Cerebellar nuclear complex (tissue), 1 donor: Measurements from ENCODE around the gene OPCML.
A peak's percentile ranks its signal among the peaks of the same experiment; 100 is the strongest.

Experiments
- DNase-seq, 2 experiments: peaks; one replicate each; lab custom pipeline; 2025; lab: John Stamatoyannopoulos, UW

Gene OPCML

GRCh38 chr11:133175103-133175502, 357.2 kb downstream of the OPCML start:
- no peak for DNase-seq

- DNase-seq = no peak
These were observed 358.4 kb downstream of the OPCML start for GRCh38 chr11:133173810-133174412.

- DNase-seq = no peak
These were observed 360.0 kb downstream of the OPCML start for GRCh38 chr11:133172349-133172748.

- no peak for DNase-seq
These were observed 360.9 kb downstream of the OPCML start for GRCh38 chr11:133171374-133171773.

GRCh38 chr11:133168016-133168415, 364.3 kb downstream of the OPCML start:
- no peak for DNase-seq

GRCh38 chr11:133166662-133167061, 365.6 kb downstream of the OPCML start:
- no peak for DNase-seq

- peak in 1 of 2 experiments; percentile 56 for DNase-seq
These were observed 367.3 kb downstream of the OPCML start for GRCh38 chr11:133164986-133165385.

GRCh38 chr11:133163463-133164419, 368.6 kb downstream of the OPCML start:
- peak in 1 of 2 experiments; percentile 35 for DNase-seq

- no peak for DNase-seq
These were observed 370.1 kb downstream of the OPCML start for GRCh38 chr11:133162227-133162626.

- DNase-seq = no peak
These were observed 371.5 kb downstream of the OPCML start for GRCh38 chr11:133160754-133161153.

GRCh38 chr11:133156986-133157745, 375.1 kb downstream of the OPCML start:
- no peak for DNase-seq

GRCh38 chr11:133154781-133155180, 377.5 kb downstream of the OPCML start:
- no peak for DNase-seq

GRCh38 chr11:133154076-133154475, 378.2 kb downstream of the OPCML start:
- DNase-seq = no peak

- DNase-seq = no peak
These were observed 379.3 kb downstream of the OPCML start for GRCh38 chr11:133153031-133153430.

GRCh38 chr11:133149698-133150097, 382.6 kb downstream of the OPCML start:
- DNase-seq = no peak

GRCh38 chr11:133147625-133148024, 384.7 kb downstream of the OPCML start:
- DNase-seq = no peak

- DNase-seq = no peak
These were observed 385.5 kb downstream of the OPCML start for GRCh38 chr11:133146697-133147306.

GRCh38 chr11:133137939-133138338, 394.4 kb downstream of the OPCML start:
- no peak for DNase-seq

- no peak for DNase-seq
These were observed 395.0 kb downstream of the OPCML start for GRCh38 chr11:133137270-133137669.

GRCh38 chr11:133136376-133136775, 395.9 kb downstream of the OPCML start:
- DNase-seq = no peak

- DNase-seq = no peak
These were observed 397.8 kb downstream of the OPCML start for GRCh38 chr11:133134314-133135173.
